Superior temporal gyrus (tissue), 1 donor: ENCODE data around the gene PPP4C.
"Not testable (repeated sequence)": the region's sequence is repeated elsewhere in the genome, so short reads cannot be mapped to it uniquely, and the experiment has no call there.

Source experiments
- DNase-seq: peaks from one replicate; pipeline ENCODE4 v3.0.0-alpha.2; 2016; ENCODE audit errors: extremely low spot score

Gene PPP4C

GRCh38 chr16:30096105-30096861 is 20.5 kb downstream of the PPP4C start, which contains the start of gene YPEL3:
TSS of gene YPEL3 (minus strand) at chr16:30096213. CDS start at chr16:30095482, 731 bp downstream.
- DNase-seq = peak; percentile 83

DNA sequence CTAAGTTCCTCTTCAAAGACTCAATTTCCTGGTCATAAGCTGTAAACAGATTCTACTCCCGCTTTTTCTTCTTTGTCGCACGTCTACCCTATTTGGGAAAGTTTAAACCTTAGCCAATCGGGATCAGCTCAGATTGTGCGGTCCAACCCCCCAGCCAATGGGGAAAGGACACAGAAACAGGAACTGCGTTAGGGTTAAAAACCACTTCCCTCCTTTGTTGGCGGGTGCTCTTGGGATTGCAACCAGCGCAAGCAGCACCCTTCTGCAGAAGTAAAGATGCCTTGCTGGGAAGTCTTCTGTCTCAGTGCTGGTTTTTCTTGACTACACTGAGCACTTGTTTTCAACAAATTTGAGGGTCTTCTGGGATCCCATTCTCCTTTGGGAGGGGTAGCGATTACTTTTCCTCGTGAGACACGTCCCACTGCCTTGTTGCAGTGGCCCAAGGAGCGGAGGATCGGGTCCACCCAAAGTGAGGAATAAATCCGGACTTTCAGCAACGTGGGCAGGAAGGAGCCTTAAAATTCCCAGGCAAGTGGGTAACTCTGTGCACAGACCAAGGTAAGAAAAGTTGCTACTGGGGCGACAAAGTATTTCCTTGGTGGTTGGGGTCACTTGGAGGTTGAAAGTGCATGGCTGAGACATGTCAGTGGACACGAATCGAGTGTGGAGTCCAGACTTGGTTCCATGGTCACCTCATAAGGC is 21.2 kb downstream of the PPP4C start:
- DNase-seq = peak; percentile 21

DNA sequence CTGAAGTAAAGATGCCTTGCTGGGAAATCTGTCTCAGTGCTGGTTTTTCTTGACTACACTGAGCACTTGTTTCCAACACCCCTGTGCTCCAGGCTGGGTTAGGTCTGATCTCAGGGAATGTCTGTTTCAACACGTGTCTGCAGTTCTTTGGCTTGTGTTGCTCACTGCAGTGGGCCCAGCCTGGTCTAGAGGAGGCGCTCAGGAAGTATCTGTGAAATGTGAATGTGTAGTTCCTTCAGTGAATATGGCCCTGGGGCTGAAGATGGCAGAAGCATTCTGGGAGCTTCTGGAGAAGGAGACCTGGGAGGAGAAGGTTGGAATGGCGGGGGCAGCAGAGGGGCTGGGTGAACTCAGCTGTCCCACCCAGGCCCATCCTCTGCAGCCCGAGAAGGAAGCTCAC is 28.3 kb downstream of the PPP4C start:
- DNase-seq = no peak

DNA sequence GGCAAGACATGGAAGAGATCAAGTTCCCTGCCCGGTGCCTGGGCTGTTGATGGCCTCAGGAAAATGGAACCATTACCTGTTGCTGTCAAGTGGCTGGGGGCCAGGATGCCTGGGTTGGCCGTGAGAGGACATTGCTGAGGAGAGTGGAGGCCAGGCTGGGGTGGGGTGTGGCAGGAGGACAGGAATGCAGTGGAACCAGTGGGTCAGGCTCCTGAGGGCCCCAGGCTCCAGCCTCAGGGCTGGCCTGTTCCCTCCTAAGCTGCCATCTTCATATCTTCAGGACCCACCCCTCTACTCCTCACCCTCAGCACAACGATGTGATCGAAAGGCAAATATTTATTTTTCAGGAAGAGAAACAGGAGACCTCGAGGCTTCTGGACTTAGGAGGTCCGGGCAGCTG is 28.7 kb downstream of the PPP4C start:
- DNase-seq = no peak

GRCh38 chr16:30108059-30108850 is 32.5 kb downstream of the PPP4C start:
- DNase-seq = no peak

- DNase-seq = no peak
Measured at GRCh38 chr16:30110661-30111060, 34.9 kb downstream of the PPP4C start.

DNA sequence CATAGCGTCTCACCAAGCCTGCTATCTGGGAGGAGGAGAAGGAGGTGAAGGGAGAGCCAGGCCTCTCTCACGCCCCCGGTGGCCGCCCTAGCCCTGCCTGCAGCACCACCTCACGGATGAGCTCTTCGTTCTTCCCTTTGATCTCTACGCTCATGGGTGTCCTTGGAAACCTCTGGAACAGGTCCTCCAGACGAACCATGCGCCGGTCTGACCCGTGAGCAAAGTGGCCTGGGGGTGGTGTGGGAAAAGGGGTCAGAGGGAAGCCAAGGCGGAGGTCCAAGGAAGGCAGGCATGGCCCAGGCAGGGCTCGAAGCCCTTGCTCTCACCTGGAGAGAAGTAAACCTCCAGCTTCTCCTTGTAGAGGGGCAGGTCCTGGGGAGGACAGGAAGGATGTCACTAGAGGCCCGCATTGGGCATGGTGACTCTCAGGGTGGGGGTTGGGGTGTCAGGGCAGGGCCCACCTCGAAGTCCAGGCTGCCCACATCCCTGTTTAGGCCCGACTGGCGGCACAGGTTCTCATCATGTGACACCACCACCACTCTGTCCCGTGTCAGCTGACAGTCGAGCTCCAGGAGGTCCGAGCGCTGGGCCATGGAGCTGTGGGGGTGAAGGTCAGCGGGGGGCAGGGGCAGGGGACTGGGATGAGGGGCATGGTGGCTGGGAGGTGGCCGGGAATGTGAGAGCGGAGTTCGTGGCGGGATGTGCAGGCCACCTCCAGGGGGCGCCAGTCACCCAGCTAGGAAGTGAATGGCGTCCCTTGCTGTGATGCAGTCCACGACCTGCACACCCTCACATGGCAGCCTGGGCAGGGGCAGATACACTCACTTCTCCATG is 36.6 kb downstream of the PPP4C start:
- no peak for DNase-seq

DNA sequence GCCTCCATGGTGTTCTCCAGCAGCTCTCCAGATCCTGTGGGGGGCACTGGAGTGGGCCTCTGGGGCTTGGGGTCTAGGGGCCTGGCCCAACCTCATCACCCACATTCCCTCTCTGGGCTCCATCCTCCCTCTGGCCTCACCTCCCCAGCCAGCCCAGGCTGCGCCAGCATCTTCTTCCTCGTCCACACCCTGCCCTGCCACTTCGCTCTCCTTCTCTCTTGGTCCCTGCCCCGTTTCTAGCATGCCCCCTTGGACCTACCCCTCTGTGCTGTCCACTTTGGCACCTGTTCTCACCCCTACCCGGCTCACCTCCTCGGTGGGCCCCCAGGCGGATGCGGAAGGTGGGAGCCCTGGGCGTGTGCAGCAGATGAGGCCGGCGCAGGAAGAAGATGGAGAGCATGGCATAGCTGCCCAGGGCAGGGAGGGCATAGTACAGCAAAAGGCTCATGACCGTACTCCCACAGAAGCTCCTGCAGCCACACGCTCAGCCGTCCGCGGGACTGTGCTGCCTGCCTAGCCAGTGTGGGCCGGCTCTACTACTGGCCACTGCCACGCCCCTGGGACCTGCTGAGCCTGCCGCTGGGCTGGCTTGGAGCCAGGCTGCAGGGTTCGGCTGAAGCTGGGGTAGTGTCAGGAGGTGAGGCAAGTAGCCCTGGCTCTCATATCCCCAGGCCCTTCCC is 37.4 kb downstream of the PPP4C start, which contains the start of gene GDPD3:
TSS of gene GDPD3 (minus strand) at position 507 of the 680 bp plus-strand sequence. CDS start at position 448, 59 bp downstream.
- DNase-seq = no peak

DNA sequence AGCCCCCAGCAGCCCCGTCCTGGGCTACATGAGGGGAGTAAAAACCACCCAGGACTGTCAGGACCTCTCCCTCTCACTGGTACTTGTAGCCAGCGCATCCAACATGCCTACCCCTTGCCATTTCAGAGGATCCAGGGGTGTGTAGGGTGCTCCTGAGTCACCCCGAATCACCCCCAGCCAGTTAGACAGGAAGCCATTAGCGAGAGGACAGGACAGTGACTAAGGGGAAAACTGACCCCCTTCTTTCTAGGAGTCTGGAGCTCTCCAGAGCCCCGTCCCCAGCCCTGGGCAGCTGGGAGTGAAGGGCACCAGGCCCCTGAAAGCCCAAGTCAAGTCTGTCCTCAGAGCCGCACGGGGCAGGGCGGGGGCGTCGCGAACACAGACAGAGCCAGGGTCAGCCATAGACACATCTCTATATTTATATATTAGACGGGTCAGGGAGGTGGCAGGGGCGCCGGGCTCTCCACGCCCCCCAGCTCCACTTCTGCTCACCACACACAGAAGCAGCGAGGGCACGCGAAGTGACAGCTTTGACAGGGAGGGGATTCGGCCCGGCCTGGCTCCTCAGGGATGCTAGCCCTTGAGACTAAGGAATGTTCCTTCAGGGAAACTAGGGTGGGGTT is 38.0 kb downstream of the PPP4C start:
- no peak for DNase-seq

DNA sequence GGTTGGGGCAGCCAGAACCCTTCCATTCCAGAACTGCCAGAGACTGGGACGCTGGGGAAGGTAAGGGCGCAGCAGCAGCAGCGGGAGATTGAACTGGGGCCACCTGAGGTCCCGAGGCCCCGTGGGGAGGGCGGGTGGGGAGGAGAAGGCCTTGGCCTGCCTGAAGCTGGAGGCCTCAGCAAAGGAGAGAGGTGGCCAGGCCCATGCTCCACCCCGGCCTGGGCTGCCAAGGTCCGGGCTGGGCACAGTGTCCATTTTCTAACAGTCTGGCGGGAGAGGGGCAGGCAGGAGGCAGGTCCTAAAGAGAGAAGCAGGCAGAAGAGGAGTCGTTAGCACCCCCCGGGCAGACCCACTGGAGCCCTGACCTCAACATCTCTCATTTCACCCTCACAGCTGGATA is 38.6 kb downstream of the PPP4C start:
- DNase-seq = no peak

GRCh38 chr16:30114833-30115232 is 39.0 kb downstream of the PPP4C start:
- DNase-seq = not testable (repeated sequence)

GRCh38 chr16:30115238-30115637 is 39.4 kb downstream of the PPP4C start:
- DNase-seq = no peak

DNA sequence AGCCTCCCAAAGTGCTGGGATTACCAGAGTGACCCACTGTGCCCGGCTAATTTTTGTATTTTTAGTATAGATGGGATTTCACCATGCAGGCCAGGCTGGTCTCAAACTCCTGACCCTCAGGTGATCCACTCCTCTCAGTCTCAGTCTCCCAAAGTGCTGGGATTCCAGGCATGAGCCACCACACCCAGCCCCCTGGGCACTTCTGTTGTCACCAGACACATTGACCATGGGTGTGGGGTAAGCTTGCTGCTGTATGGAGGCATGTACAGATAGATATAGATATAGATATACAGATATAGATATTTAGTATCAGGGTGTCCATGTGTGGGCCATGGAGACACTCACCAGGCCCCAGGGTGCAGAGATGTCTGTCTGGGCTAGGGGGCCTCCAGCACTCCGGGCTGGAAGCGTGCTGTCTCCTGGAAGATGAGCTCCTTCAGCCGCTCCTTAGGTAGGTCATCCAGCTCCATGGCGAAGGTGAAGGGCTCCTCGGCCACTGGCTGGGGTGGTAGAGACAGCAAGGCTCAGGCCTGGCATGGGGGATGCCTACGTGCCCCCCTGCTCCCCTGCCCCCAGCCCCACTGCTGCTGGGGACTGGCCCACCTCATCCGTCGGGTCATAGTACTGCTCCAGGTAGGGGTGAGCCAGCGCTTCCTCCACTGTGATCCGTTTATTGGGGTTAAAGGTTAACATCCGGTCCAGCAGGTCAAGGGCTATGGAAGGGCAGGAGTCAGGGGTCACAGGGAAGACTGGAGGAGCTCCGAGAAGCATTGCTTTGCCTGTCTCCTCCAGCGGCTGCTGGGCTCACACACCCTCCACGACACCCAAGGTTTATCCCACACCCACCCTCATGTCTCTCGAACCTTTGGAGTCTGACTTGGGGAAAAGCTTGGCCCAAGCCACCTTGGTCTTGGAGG is 40.8 kb downstream of the PPP4C start:
- DNase-seq = no peak

- no peak for DNase-seq
Measured at GRCh38 chr16:30117768-30118167, 42.0 kb downstream of the PPP4C start.

DNA sequence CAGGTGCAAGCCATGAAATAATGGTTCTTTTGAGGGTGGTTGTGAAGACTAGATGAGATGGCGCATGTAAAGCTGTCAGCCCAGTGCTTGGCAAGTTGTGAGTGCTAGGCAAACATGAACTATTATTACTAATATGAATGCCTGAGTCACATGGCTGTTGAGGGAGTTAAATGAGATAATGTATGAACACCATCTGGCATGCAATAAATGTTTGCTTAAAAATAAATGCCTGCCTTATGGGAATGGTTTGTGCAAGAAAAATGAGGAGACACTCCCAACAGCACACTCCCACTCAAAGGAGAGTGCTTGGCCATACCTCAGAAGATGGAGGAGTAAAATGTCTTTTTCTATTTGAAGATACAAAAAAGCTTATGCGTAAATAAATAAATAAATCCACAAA is 43.6 kb downstream of the PPP4C start:
- peak; percentile 45 for DNase-seq

- no peak for DNase-seq
Measured at GRCh38 chr16:30120340-30121105, 44.7 kb downstream of the PPP4C start.

GRCh38 chr16:30121741-30122571 is 46.2 kb downstream of the PPP4C start:
- DNase-seq = peak; percentile 10
